GM19324 (cell line): ENCODE results near the gene MYOG.

ENCODE experiments used
- ATAC-seq: cut with Tn5 transposase; IDR thresholded peaks from one replicate; pipeline ENCODE4 v1.9.1; 2021; ENCODE audit warnings: mild to moderate bottlenecking, moderate library complexity; ENCODE audit not compliant: unreplicated experiment, low FRiP score

MYOG gene

DNA sequence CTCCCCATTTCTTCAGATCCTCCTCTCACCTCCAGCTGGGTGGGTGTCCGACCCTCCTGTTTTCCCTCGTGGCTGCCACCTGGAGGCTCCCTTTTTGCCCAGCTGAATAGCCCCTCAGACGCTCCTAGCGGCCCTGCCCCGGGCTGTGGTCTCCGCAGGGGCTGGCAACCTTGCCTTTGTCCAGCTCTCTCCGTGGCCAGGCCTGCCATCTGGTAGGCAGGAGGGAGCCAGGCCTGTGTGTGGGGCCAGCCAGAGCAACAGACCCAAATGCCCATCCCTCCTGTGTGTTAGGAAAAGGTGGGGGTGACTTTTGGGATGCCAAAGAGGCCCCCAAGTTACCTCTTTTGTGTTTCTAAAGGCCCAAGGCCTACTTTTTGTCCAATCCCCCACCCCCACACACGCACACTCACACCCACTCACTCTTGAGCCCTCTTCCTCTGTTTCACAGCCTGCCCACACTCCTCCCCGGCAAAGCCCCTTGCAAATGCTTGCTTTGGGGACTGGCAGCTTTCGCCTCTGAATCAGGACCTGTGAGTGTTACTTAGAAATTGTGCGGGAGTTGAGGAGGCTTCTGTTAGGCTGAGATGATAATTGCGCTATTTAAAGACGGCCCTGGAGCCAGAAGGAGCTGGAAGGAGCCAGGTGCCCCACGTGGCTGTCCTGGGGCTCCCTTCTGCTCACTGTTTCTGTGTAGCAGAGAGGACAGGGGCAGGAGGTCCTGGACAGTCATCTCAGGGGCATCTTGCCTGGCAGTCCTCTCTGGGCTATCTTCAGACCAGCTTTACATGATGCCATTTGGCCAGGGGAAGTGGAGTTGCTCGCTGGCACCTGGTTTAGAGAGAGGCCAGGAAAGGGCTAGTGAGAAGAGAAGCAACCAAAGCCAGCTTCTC lies 50.5 kb downstream of the MYOG start:
- ATAC-seq = no peak

DNA sequence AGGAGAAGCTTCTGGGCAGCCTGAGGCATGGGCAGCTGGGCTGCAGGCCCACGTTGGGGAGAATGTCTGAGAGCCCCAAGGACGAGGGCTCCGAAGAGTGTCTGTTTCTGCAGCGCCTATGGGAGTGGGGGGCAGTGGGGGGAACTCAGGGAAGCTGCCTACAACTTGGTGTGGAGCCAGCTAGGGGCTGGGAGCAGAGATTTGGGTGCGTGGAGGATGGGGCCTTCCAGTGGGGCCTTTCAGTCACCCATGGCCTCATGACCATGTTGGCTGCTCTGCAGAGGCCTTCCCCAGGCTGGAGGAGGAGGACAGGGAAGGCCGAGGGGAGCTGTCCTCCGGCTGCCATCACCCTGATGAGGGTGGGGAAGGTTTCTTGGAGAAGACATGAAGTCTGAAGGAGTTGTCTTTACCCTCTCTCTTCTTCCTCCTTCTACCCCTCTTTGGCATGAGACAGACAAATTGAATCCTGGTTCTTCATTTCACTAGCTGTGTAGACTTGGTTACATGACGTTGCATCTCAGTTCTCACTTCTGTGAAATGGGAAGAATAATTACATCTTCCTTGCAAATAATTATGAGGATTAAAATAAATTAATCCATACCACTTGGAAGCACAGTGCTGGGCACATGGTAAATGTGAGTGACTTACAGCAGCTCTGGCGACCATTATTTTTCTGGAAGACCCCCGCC lies 51.2 kb downstream of the MYOG start:
- no peak for ATAC-seq

- ATAC-seq = no peak
Observed at GRCh38 chr1:203033917-203034316, 51.9 kb downstream of the MYOG start.

- no peak for ATAC-seq
Observed at GRCh38 chr1:203033287-203033686, 52.5 kb downstream of the MYOG start.
